Activated CD8-positive, alpha-beta memory T cell treated with anti-CD3 and anti-CD28 coated beads, Interleukin-2, amount 10 ng/mL, durations not matched to agents 7 days and 5 days (primary cell): ENCODE data around the gene IL22RA2. TPM values are rescaled to one million over a fixed set of nuclear protein-coding genes. Genes with fewer than 3 reads are reported as not detected.
A peak's percentile ranks its signal among the peaks of the same experiment; 100 is the strongest.

ENCODE experiments used
- ATAC-seq: fragments of 150-1000 bp; cut with Tn5 transposase; one replicate; pipeline ENCODE4 v1.10.0; 2021; ENCODE audit warnings: moderate library complexity
- CTCF ChIA-PET: fragments of 350-600 bp; sonication (Branson Sonifier 250); formaldehyde crosslinking; loops from one replicate; lab custom pipeline; 2021; ENCODE audit warnings: antibody characterized with exemption; lab: Charles Lee
- DNase-seq: peaks from one replicate; pipeline ENCODE4 v3.0.0-alpha.2; 2020
- H3K27ac Mint-ChIP-seq: one replicate; pipeline ENCODE4 v1.8.0; 2021; ENCODE audit warnings: mild to moderate bottlenecking, mixed read lengths
- H3K27me3 Mint-ChIP-seq: one replicate; pipeline ENCODE4 v1.8.0; 2021; ENCODE audit warnings: mixed read lengths
- H3K36me3 Mint-ChIP-seq: one replicate; pipeline ENCODE4 v1.8.0; 2021; ENCODE audit warnings: mild to moderate bottlenecking, mixed read lengths
- H3K4me1 Mint-ChIP-seq: one replicate; pipeline ENCODE4 v1.8.0; 2021; ENCODE audit warnings: mixed read lengths
- H3K4me3 Mint-ChIP-seq: one replicate; pipeline ENCODE4 v1.8.0; 2021; ENCODE audit warnings: mild to moderate bottlenecking, moderate library complexity, mixed read lengths
- H3K9me3 Mint-ChIP-seq: one replicate; pipeline ENCODE4 v1.8.0; 2022; ENCODE audit warnings: low read depth, mixed read lengths
- total RNA-seq, 2 experiments: library from RNA; stranded (reverse); gene quantifications; one replicate each; pipeline ENCODE4 v1.2.3, GENCODE V29; 2021

The IL22RA2 gene
- total RNA-seq, 2 experiments from 2014 or later = not detected

DNA sequence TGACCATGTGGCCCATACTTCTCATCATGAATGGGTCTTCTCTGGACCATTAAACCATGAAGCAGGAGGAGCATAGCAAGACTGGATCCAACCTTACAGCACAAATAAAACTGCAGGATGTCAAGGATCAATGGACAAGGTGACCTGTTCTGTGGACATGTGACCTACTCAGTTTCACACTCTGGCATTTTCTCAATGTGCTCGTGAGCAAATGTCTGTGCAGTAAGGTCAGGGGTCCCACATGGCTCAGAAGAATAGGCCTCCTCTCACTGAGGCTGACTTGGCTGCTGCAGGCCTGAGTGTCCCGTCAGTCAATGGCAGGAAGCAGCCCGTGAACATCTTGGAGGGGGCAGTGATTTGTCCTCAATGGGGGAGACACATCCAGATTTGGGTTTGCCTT is 68.5 kb downstream of the IL22RA2 start:
- Mint-ChIP-seq H3K9me3 (peaks cover 2% of the 10 kb centered on the region), H3K4me3 (no peak overlapping the region)
- ATAC-seq = no peak

GRCh38 chr6:137102851-137103492 is 70.5 kb downstream of the IL22RA2 start:
- CTCF ChIA-PET = interaction anchor here (1.0 kb wide), 1 partner anchor 53 kb away, joined by 3 read pairs; no protein-coding TSS in a partner anchor
- Mint-ChIP-seq H3K36me3 (peaks cover 13% of the 10 kb centered on the region), H3K27ac (peak overlapping the region; percentile 2), H3K4me1 (peaks cover 23% of the 10 kb centered on the region), H3K4me3 (no peak overlapping the region), H3K9me3 (peaks cover 2% of the 10 kb centered on the region), H3K27me3 (no peaks in the 10 kb centered on the region)
- ATAC-seq (peak; percentile 69), DNase-seq (peak; percentile 63)

More for the DNA sequence above, 68.5 kb downstream of the IL22RA2 start:
- Mint-ChIP-seq H3K27ac (no peak overlapping the region), H3K36me3 (peaks cover 13% of the 10 kb centered on the region), H3K27me3 (no peaks in the 10 kb centered on the region), H3K4me1 (peaks cover 23% of the 10 kb centered on the region)
- no peak for DNase-seq
- CTCF ChIA-PET = no interaction called here

- Mint-ChIP-seq H3K9me3 (peaks cover 2% of the 10 kb centered on the region), H3K4me1 (peaks cover 23% of the 10 kb centered on the region), H3K4me3 (no peak overlapping the region), H3K27ac (peak overlapping the region; percentile 2), H3K36me3 (peaks cover 13% of the 10 kb centered on the region), H3K27me3 (no peaks in the 10 kb centered on the region)
- DNase-seq (no peak), ATAC-seq (no peak)
- CTCF ChIA-PET = interaction anchor here (1.0 to 1.3 kb wide), 2 partner anchors 26 to 53 kb away, joined by 3 to 5 read pairs; no protein-coding TSS in a partner anchor
These were observed 71.2 kb downstream of the IL22RA2 start for GRCh38 chr6:137102050-137102848.

- Mint-ChIP-seq H3K36me3 (peaks cover 10% of the 10 kb centered on the region), H3K27me3 (no peaks in the 10 kb centered on the region), H3K9me3 (peaks cover 2% of the 10 kb centered on the region), H3K4me1 (peaks cover 32% of the 10 kb centered on the region), H3K4me3 (no peak overlapping the region), H3K27ac (no peak overlapping the region)
- CTCF ChIA-PET = no interaction called here
- no peak for ATAC-seq
- no peak for DNase-seq
These were observed 73.6 kb downstream of the IL22RA2 start for GRCh38 chr6:137099689-137100403.

- Mint-ChIP-seq H3K36me3 (peaks cover 5% of the 10 kb centered on the region), H3K4me3 (no peak overlapping the region), H3K4me1 (peaks cover 37% of the 10 kb centered on the region), H3K27ac (no peak overlapping the region), H3K27me3 (peaks cover 2% of the 10 kb centered on the region), H3K9me3 (peaks cover 2% of the 10 kb centered on the region)
- DNase-seq = no peak
- CTCF ChIA-PET = interaction anchor here (1.1 to 1.3 kb wide), 2 partner anchors 20 to 217 kb away, joined by 3 to 5 read pairs; no protein-coding TSS in a partner anchor
- ATAC-seq = no peak
These were observed 75.9 kb downstream of the IL22RA2 start for GRCh38 chr6:137097526-137097925.

GRCh38 chr6:137097057-137097456 is 76.4 kb downstream of the IL22RA2 start:
- no peak for DNase-seq

DNA sequence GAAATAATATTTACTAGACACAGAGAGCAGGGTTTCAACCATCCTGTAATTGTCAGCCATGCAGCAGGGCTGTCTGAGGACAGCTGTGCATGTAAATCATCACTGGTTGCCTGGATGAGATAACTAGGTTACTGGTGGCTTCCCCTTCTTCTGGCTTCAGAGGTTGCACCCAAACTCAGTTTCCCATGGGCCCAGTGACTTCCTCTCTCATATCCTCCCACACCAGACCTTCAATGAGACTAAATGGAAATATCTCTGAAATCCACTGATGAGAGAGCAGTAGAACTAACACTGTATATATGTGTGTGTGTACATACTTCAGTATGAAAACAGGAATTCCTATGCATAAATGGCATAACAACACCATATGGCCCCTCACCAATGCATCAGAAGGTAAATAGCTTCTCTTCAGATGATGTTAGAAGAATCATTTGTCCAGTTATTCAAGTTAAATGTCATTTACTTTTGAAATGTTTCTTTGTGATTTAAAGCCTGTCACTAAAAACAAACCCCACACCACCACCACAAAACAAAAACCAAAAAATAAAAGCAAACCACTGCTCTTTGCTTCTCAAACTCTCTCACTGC is 77.7 kb downstream of the IL22RA2 start:
- no peaks in the 10 kb centered on the region for H3K9me3 Mint-ChIP-seq
- H3K27me3 Mint-ChIP-seq = peaks cover 2% of the 10 kb centered on the region
- H3K4me3 Mint-ChIP-seq = no peak overlapping the region
- ATAC-seq = no peak
- peaks cover 32% of the 10 kb centered on the region for H3K4me1 Mint-ChIP-seq
- no peak overlapping the region for H3K27ac Mint-ChIP-seq
- CTCF ChIA-PET = interaction anchor here (0.7 to 2.0 kb wide), 6 partner anchors 8 to 219 kb away, joined by 3 to 9 read pairs (median 4); no protein-coding TSS in a partner anchor
- H3K36me3 Mint-ChIP-seq = no peaks in the 10 kb centered on the region
- DNase-seq = no peak

More at GRCh38 chr6:137097057-137097456, 76.4 kb downstream of the IL22RA2 start:
- no peak overlapping the region for H3K4me3 Mint-ChIP-seq
- no peak overlapping the region for H3K27ac Mint-ChIP-seq
- peaks cover 32% of the 10 kb centered on the region for H3K4me1 Mint-ChIP-seq
- peaks cover 2% of the 10 kb centered on the region for H3K36me3 Mint-ChIP-seq
- no peaks in the 10 kb centered on the region for H3K9me3 Mint-ChIP-seq
- ATAC-seq = no peak
- H3K27me3 Mint-ChIP-seq = peaks cover 2% of the 10 kb centered on the region
- CTCF ChIA-PET = interaction anchor here (1.1 to 1.4 kb wide), 4 partner anchors 7 to 217 kb away, joined by 3 to 5 read pairs (median 4); no protein-coding TSS in a partner anchor

GRCh38 chr6:137095093-137095492 is 78.4 kb downstream of the IL22RA2 start:
- no peak overlapping the region for H3K4me3 Mint-ChIP-seq
- peak overlapping the region; percentile 7 for H3K27ac Mint-ChIP-seq
- H3K9me3 Mint-ChIP-seq = no peaks in the 10 kb centered on the region
- peaks cover 32% of the 10 kb centered on the region for H3K4me1 Mint-ChIP-seq
- no peaks in the 10 kb centered on the region for H3K36me3 Mint-ChIP-seq
- no peak for DNase-seq
- ATAC-seq = no peak
- CTCF ChIA-PET = interaction anchor here (0.7 to 2.3 kb wide), 16 partner anchors 9 to 547 kb away, joined by 3 to 36 read pairs (median 4); no protein-coding TSS in a partner anchor
- peaks cover 4% of the 10 kb centered on the region for H3K27me3 Mint-ChIP-seq

DNA sequence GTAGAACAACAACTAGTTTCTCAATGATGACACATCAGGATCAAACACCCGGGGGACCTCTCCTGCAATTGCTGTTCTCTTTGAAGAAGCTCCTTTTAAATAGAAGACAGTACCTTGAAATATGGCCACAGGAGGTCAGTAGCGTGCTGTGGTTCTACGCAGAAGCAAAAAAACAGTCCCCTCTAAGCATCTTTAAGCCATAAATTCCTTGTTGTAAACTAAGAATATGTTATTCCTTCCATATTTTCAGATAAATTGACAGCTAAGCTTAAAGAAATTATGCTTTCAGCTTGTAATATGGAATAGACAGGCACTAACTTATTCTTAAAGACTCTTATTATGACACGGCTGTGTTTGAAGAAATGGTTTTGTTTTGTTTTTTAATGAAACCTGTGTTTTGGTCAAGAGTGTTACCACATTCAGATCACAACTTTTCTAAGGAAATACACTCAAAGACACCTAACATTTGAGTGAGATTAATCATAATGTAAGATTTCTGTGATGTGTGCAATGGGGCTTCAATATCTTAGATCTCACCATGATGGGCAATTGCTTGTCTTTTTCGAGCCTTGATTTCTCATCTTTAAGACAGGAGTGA is 78.9 kb downstream of the IL22RA2 start:
- DNase-seq (peak; percentile 73), ATAC-seq (peak; percentile 76)
- Mint-ChIP-seq H3K9me3 (no peaks in the 10 kb centered on the region), H3K4me3 (no peak overlapping the region), H3K27ac (no peak overlapping the region), H3K4me1 (peaks cover 32% of the 10 kb centered on the region), H3K36me3 (no peaks in the 10 kb centered on the region), H3K27me3 (peaks cover 4% of the 10 kb centered on the region)
- CTCF ChIA-PET = interaction anchor here (0.6 to 2.3 kb wide), 35 partner anchors 8 to 547 kb away, joined by 3 to 36 read pairs (median 4); no protein-coding TSS in a partner anchor

Other genes with a start within 250 kb of the IL22RA2 start
- not detected for gene IL20RA, start 128.7 kb downstream of the IL22RA2 start, total RNA-seq
- gene IFNGR1, start 45.7 kb upstream of the IL22RA2 start, total RNA-seq = 10 to 100 TPM; 13.3 to 18.2 TPM